ENCODE data around the gene DNAH10. TPM values are rescaled to one million over a fixed set of nuclear protein-coding genes. Genes with fewer than 3 reads are reported as not detected.

DNAH10 gene
- total RNA-seq, 4 donors from 2014 or later = under 0.01 to 1.7 (median 0.28) TPM

DNA sequence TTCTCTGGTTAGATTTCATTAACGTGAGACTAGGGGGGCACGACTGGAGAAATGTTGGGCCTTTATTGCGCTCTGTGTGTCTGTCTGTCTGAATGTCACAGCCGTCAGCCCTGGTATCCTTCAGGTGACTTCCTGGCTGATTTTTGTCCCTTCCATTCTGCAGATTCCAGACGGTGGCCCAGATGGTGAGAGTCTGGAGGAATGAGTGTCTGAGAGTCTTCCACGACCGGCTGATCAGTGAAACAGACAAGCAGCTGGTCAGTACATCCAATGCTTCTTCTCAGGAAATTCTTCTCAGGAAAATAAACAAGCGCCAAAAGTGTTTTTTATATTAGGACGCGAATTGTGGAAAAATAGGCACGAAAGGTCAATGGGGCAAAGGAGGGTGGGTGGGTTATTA is 117.0 kb downstream of the DNAH10 start:
- Histone ChIP-seq H3K27ac (no peak overlapping the region), H3K36me3 (no peaks in the 10 kb centered on the region), H3K4me1 (no peaks in the 10 kb centered on the region), H3K9me3 (no peaks in the 10 kb centered on the region), H3K27me3 (no peaks in the 10 kb centered on the region), H3K4me3 (no peak overlapping the region)
- no peak for DNase-seq
- no peak for TF ChIP-seq POLR2A (IDR thresholded peaks at IDR 0.05)
- TF ChIP-seq, protein P1, sequence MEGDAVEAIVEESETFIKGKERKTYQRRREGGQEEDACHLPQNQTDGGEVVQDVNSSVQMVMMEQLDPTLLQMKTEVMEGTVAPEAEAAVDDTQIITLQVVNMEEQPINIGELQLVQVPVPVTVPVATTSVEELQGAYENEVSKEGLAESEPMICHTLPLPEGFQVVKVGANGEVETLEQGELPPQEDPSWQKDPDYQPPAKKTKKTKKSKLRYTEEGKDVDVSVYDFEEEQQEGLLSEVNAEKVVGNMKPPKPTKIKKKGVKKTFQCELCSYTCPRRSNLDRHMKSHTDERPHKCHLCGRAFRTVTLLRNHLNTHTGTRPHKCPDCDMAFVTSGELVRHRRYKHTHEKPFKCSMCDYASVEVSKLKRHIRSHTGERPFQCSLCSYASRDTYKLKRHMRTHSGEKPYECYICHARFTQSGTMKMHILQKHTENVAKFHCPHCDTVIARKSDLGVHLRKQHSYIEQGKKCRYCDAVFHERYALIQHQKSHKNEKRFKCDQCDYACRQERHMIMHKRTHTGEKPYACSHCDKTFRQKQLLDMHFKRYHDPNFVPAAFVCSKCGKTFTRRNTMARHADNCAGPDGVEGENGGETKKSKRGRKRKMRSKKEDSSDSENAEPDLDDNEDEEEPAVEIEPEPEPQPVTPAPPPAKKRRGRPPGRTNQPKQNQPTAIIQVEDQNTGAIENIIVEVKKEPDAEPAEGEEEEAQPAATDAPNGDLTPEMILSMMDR (IDR thresholded peaks at IDR 0.05) = no peak

DNA sequence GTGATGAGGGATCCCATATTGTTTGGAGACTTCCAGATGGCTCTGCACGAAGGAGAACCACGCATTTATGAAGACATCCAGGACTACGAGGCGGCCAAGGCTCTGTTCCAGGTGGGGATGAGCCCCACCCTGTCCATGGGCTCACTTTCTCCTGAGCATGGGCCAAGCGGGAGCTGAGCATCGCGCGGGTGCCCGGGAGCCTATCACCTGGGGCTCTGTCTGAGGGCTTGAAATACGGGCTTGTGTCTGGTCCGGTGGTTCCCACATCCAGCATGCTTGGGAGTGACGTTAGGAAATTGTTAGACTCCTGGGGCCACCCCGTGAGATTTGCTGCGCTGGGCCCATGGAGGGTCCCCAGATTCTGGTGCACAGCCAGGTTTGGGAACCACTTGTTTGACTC is 117.6 kb downstream of the DNAH10 start:
- Histone ChIP-seq H3K27me3 (no peaks in the 10 kb centered on the region), H3K4me3 (no peak overlapping the region), H3K27ac (no peak overlapping the region), H3K9me3 (no peaks in the 10 kb centered on the region), H3K36me3 (no peaks in the 10 kb centered on the region), H3K4me1 (no peaks in the 10 kb centered on the region)
- no peak for DNase-seq
- TF ChIP-seq, protein P1 (IDR thresholded peaks at IDR 0.05) = no peak
- TF ChIP-seq POLR2A (IDR thresholded peaks at IDR 0.05) = no peak

DNA sequence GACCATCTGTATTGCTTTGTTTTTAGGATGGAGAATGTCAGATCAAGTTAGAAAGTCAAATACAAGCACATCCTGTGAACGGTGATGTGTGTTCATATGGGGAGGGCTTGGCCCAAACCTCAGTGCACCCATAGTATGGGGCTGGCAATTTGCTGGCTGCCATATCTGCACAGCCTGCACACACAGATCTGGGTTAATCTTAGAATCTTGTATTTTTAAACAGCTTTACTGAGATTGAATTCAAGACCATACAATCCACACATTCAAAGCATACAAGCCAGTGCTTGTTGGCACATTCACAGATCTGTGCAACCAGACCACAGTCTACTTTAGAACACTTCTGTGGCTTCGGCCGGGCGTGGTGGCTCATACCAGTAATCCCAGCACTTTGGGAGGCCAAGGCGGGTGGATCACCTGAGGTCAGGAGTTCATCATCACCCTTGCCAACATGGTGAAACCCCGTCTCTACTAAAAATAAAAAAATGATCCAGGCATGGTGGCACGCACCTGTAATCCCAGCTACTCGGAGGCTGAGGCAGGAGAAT is 120.1 kb downstream of the DNAH10 start:
- no peak for DNase-seq
- Histone ChIP-seq H3K4me3 (no peak overlapping the region), H3K36me3 (no peaks in the 10 kb centered on the region), H3K27me3 (no peaks in the 10 kb centered on the region), H3K9me3 (no peaks in the 10 kb centered on the region), H3K27ac (no peak overlapping the region), H3K4me1 (no peaks in the 10 kb centered on the region)
- no peak for TF ChIP-seq POLR2A (IDR thresholded peaks at IDR 0.05)
- TF ChIP-seq, protein P1 (IDR thresholded peaks at IDR 0.05) = no peak

DNA sequence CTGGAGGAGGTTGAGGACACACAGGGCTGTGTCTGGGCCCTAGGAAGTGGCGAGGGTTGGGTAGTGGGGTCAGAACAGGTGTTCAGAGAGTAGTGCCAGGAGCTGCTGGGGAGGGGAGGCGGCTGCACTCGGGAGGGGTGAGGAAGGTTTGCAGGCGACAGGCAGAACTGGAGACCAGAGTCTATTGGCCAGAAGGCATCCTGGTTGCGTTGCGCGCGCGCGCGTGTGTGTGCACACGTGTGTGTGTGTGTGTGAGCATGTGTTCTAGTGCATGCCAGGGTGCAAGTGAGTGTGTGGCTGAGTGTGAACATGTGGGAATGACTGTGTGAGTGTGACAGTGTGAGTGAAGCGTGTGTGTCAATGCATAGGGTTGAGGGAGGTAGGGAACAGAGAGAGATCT is 124.2 kb downstream of the DNAH10 start:
- Histone ChIP-seq H3K9me3 (no peaks in the 10 kb centered on the region), H3K36me3 (no peaks in the 10 kb centered on the region), H3K4me3 (no peak overlapping the region), H3K4me1 (no peaks in the 10 kb centered on the region), H3K27ac (no peak overlapping the region), H3K27me3 (no peaks in the 10 kb centered on the region)
- no peak for DNase-seq
- TF ChIP-seq, protein P1 (IDR thresholded peaks at IDR 0.05) = no peak
- no peak for TF ChIP-seq POLR2A (IDR thresholded peaks at IDR 0.05)

DNA sequence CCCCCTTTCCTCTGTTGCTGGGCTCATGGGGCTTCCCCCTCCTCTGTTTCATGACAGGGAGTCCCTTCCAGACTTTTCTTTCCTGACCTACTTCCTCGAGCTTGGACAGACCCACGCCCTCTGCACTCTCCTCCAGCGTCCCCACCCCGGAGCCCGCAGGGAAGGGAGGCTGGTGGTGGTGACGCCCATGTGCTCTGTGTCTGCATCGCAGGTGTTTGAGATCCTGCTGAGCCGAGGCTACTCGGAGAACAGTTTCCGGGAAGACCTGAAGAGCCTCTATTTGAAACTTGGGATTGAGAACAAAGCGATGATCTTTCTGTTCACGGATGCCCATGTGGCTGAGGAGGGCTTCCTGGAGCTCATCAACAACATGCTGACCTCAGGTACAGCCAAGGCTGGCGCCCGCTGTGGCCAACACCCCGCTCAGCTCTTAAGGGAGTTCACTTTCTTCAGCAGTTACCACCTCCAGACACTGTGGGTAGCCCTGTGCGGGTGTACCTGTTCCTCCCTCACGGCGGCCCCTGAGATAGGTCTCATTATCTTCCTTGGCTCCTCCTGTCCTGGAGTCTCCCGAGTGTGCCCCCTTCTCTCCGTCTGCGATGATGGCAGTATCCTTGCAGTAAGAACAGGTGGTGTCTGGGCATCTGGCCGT is 125.0 kb downstream of the DNAH10 start:
- Histone ChIP-seq H3K27me3 (no peaks in the 10 kb centered on the region), H3K27ac (no peak overlapping the region), H3K36me3 (no peaks in the 10 kb centered on the region), H3K4me3 (no peak overlapping the region), H3K4me1 (no peaks in the 10 kb centered on the region), H3K9me3 (no peaks in the 10 kb centered on the region)
- no peak for TF ChIP-seq POLR2A (IDR thresholded peaks at IDR 0.05)
- TF ChIP-seq, protein P1 (IDR thresholded peaks at IDR 0.05) = no peak
- no peak for DNase-seq
